ENCODE data around the gene HPGDS. TPM values are rescaled to one million over a fixed set of nuclear protein-coding genes. Genes with fewer than 3 reads are reported as not detected.

HPGDS gene
- total and polyA plus RNA-seq, 4 donors, result 0.08 to 4.9 (median 0.18) TPM

DNA sequence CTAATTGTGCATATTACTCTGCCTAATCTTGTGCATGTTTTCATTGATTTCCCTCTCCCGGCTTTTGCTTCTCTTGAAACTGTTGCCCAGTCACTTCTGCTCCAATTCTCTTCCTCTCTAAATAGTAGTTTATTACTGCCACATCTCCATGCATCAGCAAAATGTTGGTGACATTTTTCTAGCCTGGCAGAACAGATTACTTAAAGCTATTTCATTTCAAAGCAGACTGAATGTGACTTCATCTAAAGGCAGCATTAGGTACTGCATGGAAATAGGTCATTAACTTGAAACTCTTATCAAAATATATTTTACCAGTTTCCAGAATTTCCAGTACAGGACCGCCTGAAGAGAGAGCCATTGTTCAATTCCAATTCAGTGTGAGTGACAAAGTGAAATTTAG is 52.4 kb downstream of the HPGDS start:
- Histone ChIP-seq H3K27me3 (ENCODE audit: control insufficient read depth in 4 of 4, insufficient read depth in 4 of 4, low read length in 3 of 4) (no peaks in the 10 kb centered on the region), H3K27ac (ENCODE audit: low read depth in 1 of 2, low read length in 2 of 2) (no peak overlapping the region), H3K9ac (ENCODE audit: low read depth in 1 of 2, low read length in 2 of 2) (no peak overlapping the region), H3K4me1 (ENCODE audit: control insufficient read depth in 4 of 4, insufficient read depth in 4 of 4, low read length in 3 of 4) (no peaks in the 10 kb centered on the region), H3K4me3 (ENCODE audit: low read depth in 1 of 3, low read length in 3 of 3) (no peak overlapping the region), H3K9me3 (ENCODE audit: control insufficient read depth in 4 of 4, low read length in 3 of 4) (no peaks in the 10 kb centered on the region), H3K36me3 (ENCODE audit: control insufficient read depth in 4 of 4, insufficient read depth in 3 of 4, low read depth in 1 of 4, low read length in 3 of 4) (peaks cover 2 to 8% (median 5%) of the 10 kb centered on the region in 4 donors)
- no peak for DNase-seq (ENCODE audit: low spot score)
- TF ChIP-seq FOXA1 (IDR thresholded peaks at IDR 0.05) (no peak), RXRA (IDR thresholded peaks at IDR 0.05) (no peak), HNF4A (conservative IDR thresholded peaks at IDR 0.05) (no peak), RAD21 (IDR thresholded peaks at IDR 0.05) (no peak), FOXA2 (IDR thresholded peaks at IDR 0.05) (no peak), CTCF (IDR thresholded peaks at IDR 0.05; ENCODE audit: low read depth, low read length, missing input control) (no peak), JUND (IDR thresholded peaks at IDR 0.05) (no peak), HNF4G (IDR thresholded peaks at IDR 0.05) (no peak), GABPA (IDR thresholded peaks at IDR 0.05 in 1 of 2, conservative IDR thresholded peaks at IDR 0.05 in 1 of 2) (no peak), EGR1 (IDR thresholded peaks at IDR 0.05; ENCODE audit: low read depth in 2 of 2) (no peak), MAX (IDR thresholded peaks at IDR 0.05) (no peak), NR2F2 (IDR thresholded peaks at IDR 0.05) (no peak), TAF1 (conservative IDR thresholded peaks at IDR 0.05) (no peak), YY1 (IDR thresholded peaks at IDR 0.05) (no peak), SP1 (IDR thresholded peaks at IDR 0.05) (no peak)
- TF ChIP-seq, protein P1, sequence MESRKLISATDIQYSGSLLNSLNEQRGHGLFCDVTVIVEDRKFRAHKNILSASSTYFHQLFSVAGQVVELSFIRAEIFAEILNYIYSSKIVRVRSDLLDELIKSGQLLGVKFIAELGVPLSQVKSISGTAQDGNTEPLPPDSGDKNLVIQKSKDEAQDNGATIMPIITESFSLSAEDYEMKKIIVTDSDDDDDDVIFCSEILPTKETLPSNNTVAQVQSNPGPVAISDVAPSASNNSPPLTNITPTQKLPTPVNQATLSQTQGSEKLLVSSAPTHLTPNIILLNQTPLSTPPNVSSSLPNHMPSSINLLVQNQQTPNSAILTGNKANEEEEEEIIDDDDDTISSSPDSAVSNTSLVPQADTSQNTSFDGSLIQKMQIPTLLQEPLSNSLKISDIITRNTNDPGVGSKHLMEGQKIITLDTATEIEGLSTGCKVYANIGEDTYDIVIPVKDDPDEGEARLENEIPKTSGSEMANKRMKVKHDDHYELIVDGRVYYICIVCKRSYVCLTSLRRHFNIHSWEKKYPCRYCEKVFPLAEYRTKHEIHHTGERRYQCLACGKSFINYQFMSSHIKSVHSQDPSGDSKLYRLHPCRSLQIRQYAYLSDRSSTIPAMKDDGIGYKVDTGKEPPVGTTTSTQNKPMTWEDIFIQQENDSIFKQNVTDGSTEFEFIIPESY (IDR thresholded peaks at IDR 0.05), result no peak
- TF ChIP-seq, protein P2, sequence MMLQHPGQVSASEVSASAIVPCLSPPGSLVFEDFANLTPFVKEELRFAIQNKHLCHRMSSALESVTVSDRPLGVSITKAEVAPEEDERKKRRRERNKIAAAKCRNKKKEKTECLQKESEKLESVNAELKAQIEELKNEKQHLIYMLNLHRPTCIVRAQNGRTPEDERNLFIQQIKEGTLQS (IDR thresholded peaks at IDR 0.05), result no peak
- TF ChIP-seq, protein P3, sequence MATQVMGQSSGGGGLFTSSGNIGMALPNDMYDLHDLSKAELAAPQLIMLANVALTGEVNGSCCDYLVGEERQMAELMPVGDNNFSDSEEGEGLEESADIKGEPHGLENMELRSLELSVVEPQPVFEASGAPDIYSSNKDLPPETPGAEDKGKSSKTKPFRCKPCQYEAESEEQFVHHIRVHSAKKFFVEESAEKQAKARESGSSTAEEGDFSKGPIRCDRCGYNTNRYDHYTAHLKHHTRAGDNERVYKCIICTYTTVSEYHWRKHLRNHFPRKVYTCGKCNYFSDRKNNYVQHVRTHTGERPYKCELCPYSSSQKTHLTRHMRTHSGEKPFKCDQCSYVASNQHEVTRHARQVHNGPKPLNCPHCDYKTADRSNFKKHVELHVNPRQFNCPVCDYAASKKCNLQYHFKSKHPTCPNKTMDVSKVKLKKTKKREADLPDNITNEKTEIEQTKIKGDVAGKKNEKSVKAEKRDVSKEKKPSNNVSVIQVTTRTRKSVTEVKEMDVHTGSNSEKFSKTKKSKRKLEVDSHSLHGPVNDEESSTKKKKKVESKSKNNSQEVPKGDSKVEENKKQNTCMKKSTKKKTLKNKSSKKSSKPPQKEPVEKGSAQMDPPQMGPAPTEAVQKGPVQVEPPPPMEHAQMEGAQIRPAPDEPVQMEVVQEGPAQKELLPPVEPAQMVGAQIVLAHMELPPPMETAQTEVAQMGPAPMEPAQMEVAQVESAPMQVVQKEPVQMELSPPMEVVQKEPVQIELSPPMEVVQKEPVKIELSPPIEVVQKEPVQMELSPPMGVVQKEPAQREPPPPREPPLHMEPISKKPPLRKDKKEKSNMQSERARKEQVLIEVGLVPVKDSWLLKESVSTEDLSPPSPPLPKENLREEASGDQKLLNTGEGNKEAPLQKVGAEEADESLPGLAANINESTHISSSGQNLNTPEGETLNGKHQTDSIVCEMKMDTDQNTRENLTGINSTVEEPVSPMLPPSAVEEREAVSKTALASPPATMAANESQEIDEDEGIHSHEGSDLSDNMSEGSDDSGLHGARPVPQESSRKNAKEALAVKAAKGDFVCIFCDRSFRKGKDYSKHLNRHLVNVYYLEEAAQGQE (IDR thresholded peaks at IDR 0.05), result no peak
- 91% methylated on average over 2 of the region's 2 CpGs for WGBS

Measured in liver (tissue), 9 donors.